Measurements from ENCODE around the gene ASPSCR1. TPM values are rescaled to one million over a fixed set of nuclear protein-coding genes. Genes with fewer than 3 reads are reported as not detected.

The ASPSCR1 gene
- total and polyA plus RNA-seq, 2 of the 8 experiments (the other 6 are each of a cell fraction or from before 2014, with no cell fraction given), result 33.3 to 43.7 TPM

GRCh38 chr17:82014971-82015310 is 37.5 kb downstream of the ASPSCR1 start (continued):
- TF ChIP-seq, protein P1, sequence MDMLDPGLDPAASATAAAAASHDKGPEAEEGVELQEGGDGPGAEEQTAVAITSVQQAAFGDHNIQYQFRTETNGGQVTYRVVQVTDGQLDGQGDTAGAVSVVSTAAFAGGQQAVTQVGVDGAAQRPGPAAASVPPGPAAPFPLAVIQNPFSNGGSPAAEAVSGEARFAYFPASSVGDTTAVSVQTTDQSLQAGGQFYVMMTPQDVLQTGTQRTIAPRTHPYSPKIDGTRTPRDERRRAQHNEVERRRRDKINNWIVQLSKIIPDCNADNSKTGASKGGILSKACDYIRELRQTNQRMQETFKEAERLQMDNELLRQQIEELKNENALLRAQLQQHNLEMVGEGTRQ (IDR thresholded peaks at IDR 0.05; ENCODE audit: low read length), result no peak
- TF ChIP-seq POLR2A (IDR thresholded peaks at IDR 0.05; ENCODE audit: control extremely low read depth in 1 of 2, low read depth in 2 of 2, low read length in 2 of 2) (no peak), KDM1A (IDR thresholded peaks at IDR 0.05; ENCODE audit: borderline replicate concordance, low read length) (no peak), YY1 (IDR thresholded peaks at IDR 0.05; ENCODE audit: low read depth, low read length) (no peak)
